Measurements from ENCODE around the gene MYRIP.

Gene MYRIP

GRCh38 chr3:40200692-40201316, 391.4 kb downstream of the MYRIP start:
- Histone ChIP-seq H3K27ac (ENCODE audit: low read length) (no peak overlapping the region), H3K4me3 (ENCODE audit: low read length) (no peak overlapping the region), H3K27me3 (ENCODE audit: control insufficient read depth, insufficient read depth, low read length) (no peaks in the 10 kb centered on the region), H3K36me3 (ENCODE audit: control insufficient read depth, insufficient read depth, low read length) (no peaks in the 10 kb centered on the region), H3K9me3 (ENCODE audit: control insufficient read depth, insufficient read depth, low read length) (no peaks in the 10 kb centered on the region), H3K4me1 (ENCODE audit: control insufficient read depth, insufficient read depth, low read length) (no peaks in the 10 kb centered on the region)
- WGBS (ENCODE audit: insufficient coverage, insufficient read length): no CpG with 5 or more reads among the region's 6 CpGs
- no peak for DNase-seq (ENCODE audit: low read depth, low spot score)

GRCh38 chr3:40201770-40202169, 392.4 kb downstream of the MYRIP start:
- DNase-seq (ENCODE audit: low read depth, low spot score): no peak
- no peaks in the 10 kb centered on the region for H3K9me3 ChIP-seq (ENCODE audit: control insufficient read depth, insufficient read depth, low read length)
- WGBS (ENCODE audit: insufficient coverage, insufficient read length): no CpG with 5 or more reads among the region's 3 CpGs

GRCh38 chr3:40206522-40206921, 397.1 kb downstream of the MYRIP start:
- no CpG with 5 or more reads among the region's 2 CpGs for WGBS (ENCODE audit: insufficient coverage, insufficient read length)
- H3K9me3 ChIP-seq (ENCODE audit: control insufficient read depth, insufficient read depth, low read length): no peaks in the 10 kb centered on the region
- no peaks in the 10 kb centered on the region for H3K4me1 ChIP-seq (ENCODE audit: control insufficient read depth, insufficient read depth, low read length)
- H3K36me3 ChIP-seq (ENCODE audit: control insufficient read depth, insufficient read depth, low read length): no peaks in the 10 kb centered on the region
- no peak overlapping the region for H3K4me3 ChIP-seq (ENCODE audit: low read length)
- no peaks in the 10 kb centered on the region for H3K27me3 ChIP-seq (ENCODE audit: control insufficient read depth, insufficient read depth, low read length)
- H3K27ac ChIP-seq (ENCODE audit: low read length): no peak overlapping the region
- DNase-seq (ENCODE audit: low read depth, low spot score): no peak

More at GRCh38 chr3:40201770-40202169, 392.4 kb downstream of the MYRIP start:
- Histone ChIP-seq H3K36me3 (ENCODE audit: control insufficient read depth, insufficient read depth, low read length) (no peaks in the 10 kb centered on the region), H3K27ac (ENCODE audit: low read length) (no peak overlapping the region), H3K27me3 (ENCODE audit: control insufficient read depth, insufficient read depth, low read length) (no peaks in the 10 kb centered on the region), H3K4me3 (ENCODE audit: low read length) (no peak overlapping the region), H3K4me1 (ENCODE audit: control insufficient read depth, insufficient read depth, low read length) (no peaks in the 10 kb centered on the region)

- Histone ChIP-seq H3K4me3 (ENCODE audit: low read length) (no peak overlapping the region), H3K36me3 (ENCODE audit: control insufficient read depth, insufficient read depth, low read length) (no peaks in the 10 kb centered on the region), H3K27ac (ENCODE audit: low read length) (no peak overlapping the region), H3K4me1 (ENCODE audit: control insufficient read depth, insufficient read depth, low read length) (no peaks in the 10 kb centered on the region), H3K27me3 (ENCODE audit: control insufficient read depth, insufficient read depth, low read length) (no peaks in the 10 kb centered on the region), H3K9me3 (ENCODE audit: control insufficient read depth, insufficient read depth, low read length) (no peaks in the 10 kb centered on the region)
- DNase-seq (ENCODE audit: low read depth, low spot score): no peak
Measured at GRCh38 chr3:40207796-40208195, 398.4 kb downstream of the MYRIP start.

GRCh38 chr3:40208251-40208650, 398.8 kb downstream of the MYRIP start:
- Histone ChIP-seq H3K4me1 (ENCODE audit: control insufficient read depth, insufficient read depth, low read length) (no peaks in the 10 kb centered on the region), H3K27me3 (ENCODE audit: control insufficient read depth, insufficient read depth, low read length) (no peaks in the 10 kb centered on the region), H3K27ac (ENCODE audit: low read length) (no peak overlapping the region), H3K9me3 (ENCODE audit: control insufficient read depth, insufficient read depth, low read length) (no peaks in the 10 kb centered on the region), H3K36me3 (ENCODE audit: control insufficient read depth, insufficient read depth, low read length) (no peaks in the 10 kb centered on the region), H3K4me3 (ENCODE audit: low read length) (no peak overlapping the region)
- no CpG with 5 or more reads among the region's 2 CpGs for WGBS (ENCODE audit: insufficient coverage, insufficient read length)
- no peak for DNase-seq (ENCODE audit: low read depth, low spot score)

GRCh38 chr3:40211579-40211978, 402.2 kb downstream of the MYRIP start:
- DNase-seq (ENCODE audit: low read depth, low spot score): no peak
- Histone ChIP-seq H3K27ac (ENCODE audit: low read length) (no peak overlapping the region), H3K4me1 (ENCODE audit: control insufficient read depth, insufficient read depth, low read length) (no peaks in the 10 kb centered on the region), H3K4me3 (ENCODE audit: low read length) (no peak overlapping the region), H3K36me3 (ENCODE audit: control insufficient read depth, insufficient read depth, low read length) (no peaks in the 10 kb centered on the region), H3K9me3 (ENCODE audit: control insufficient read depth, insufficient read depth, low read length) (no peaks in the 10 kb centered on the region), H3K27me3 (ENCODE audit: control insufficient read depth, insufficient read depth, low read length) (no peaks in the 10 kb centered on the region)
- WGBS (ENCODE audit: insufficient coverage, insufficient read length): no CpG with 5 or more reads among the region's 4 CpGs

GRCh38 chr3:40213556-40213955, 404.1 kb downstream of the MYRIP start:
- WGBS (ENCODE audit: insufficient coverage, insufficient read length): no CpG with 5 or more reads among the region's 5 CpGs
- Histone ChIP-seq H3K27me3 (ENCODE audit: control insufficient read depth, insufficient read depth, low read length) (no peaks in the 10 kb centered on the region), H3K9me3 (ENCODE audit: control insufficient read depth, insufficient read depth, low read length) (no peaks in the 10 kb centered on the region), H3K36me3 (ENCODE audit: control insufficient read depth, insufficient read depth, low read length) (no peaks in the 10 kb centered on the region), H3K4me3 (ENCODE audit: low read length) (no peak overlapping the region), H3K4me1 (ENCODE audit: control insufficient read depth, insufficient read depth, low read length) (no peaks in the 10 kb centered on the region), H3K27ac (ENCODE audit: low read length) (no peak overlapping the region)
- no peak for DNase-seq (ENCODE audit: low read depth, low spot score)

- no peaks in the 10 kb centered on the region for H3K27me3 ChIP-seq (ENCODE audit: control insufficient read depth, insufficient read depth, low read length)
- no peaks in the 10 kb centered on the region for H3K9me3 ChIP-seq (ENCODE audit: control insufficient read depth, insufficient read depth, low read length)
- no peak for DNase-seq (ENCODE audit: low read depth, low spot score)
- H3K27ac ChIP-seq (ENCODE audit: low read length): no peak overlapping the region
- no peaks in the 10 kb centered on the region for H3K36me3 ChIP-seq (ENCODE audit: control insufficient read depth, insufficient read depth, low read length)
- H3K4me1 ChIP-seq (ENCODE audit: control insufficient read depth, insufficient read depth, low read length): no peaks in the 10 kb centered on the region
- H3K4me3 ChIP-seq (ENCODE audit: low read length): no peak overlapping the region
Measured at GRCh38 chr3:40215015-40215414, 405.6 kb downstream of the MYRIP start.

GRCh38 chr3:40216471-40216870, 407.1 kb downstream of the MYRIP start:
- Histone ChIP-seq H3K9me3 (ENCODE audit: control insufficient read depth, insufficient read depth, low read length) (no peaks in the 10 kb centered on the region), H3K27me3 (ENCODE audit: control insufficient read depth, insufficient read depth, low read length) (no peaks in the 10 kb centered on the region), H3K4me3 (ENCODE audit: low read length) (no peak overlapping the region), H3K27ac (ENCODE audit: low read length) (no peak overlapping the region), H3K4me1 (ENCODE audit: control insufficient read depth, insufficient read depth, low read length) (no peaks in the 10 kb centered on the region), H3K36me3 (ENCODE audit: control insufficient read depth, insufficient read depth, low read length) (no peaks in the 10 kb centered on the region)
- WGBS (ENCODE audit: insufficient coverage, insufficient read length): no CpG with 5 or more reads among the region's 2 CpGs
- DNase-seq (ENCODE audit: low read depth, low spot score): no peak

- no CpG with 5 or more reads among the region's 4 CpGs for WGBS (ENCODE audit: insufficient coverage, insufficient read length)
- no peak overlapping the region for H3K27ac ChIP-seq (ENCODE audit: low read length)
- H3K4me1 ChIP-seq (ENCODE audit: control insufficient read depth, insufficient read depth, low read length): no peaks in the 10 kb centered on the region
- H3K4me3 ChIP-seq (ENCODE audit: low read length): no peak overlapping the region
- H3K27me3 ChIP-seq (ENCODE audit: control insufficient read depth, insufficient read depth, low read length): no peaks in the 10 kb centered on the region
- DNase-seq (ENCODE audit: low read depth, low spot score): no peak
- H3K9me3 ChIP-seq (ENCODE audit: control insufficient read depth, insufficient read depth, low read length): no peaks in the 10 kb centered on the region
- no peaks in the 10 kb centered on the region for H3K36me3 ChIP-seq (ENCODE audit: control insufficient read depth, insufficient read depth, low read length)
Measured at GRCh38 chr3:40223856-40224255, 414.4 kb downstream of the MYRIP start.

- no peaks in the 10 kb centered on the region for H3K9me3 ChIP-seq (ENCODE audit: control insufficient read depth, insufficient read depth, low read length)
- WGBS (ENCODE audit: insufficient coverage, insufficient read length): no CpG with 5 or more reads among the region's 6 CpGs
- no peaks in the 10 kb centered on the region for H3K4me1 ChIP-seq (ENCODE audit: control insufficient read depth, insufficient read depth, low read length)
- no peak for DNase-seq (ENCODE audit: low read depth, low spot score)
- H3K4me3 ChIP-seq (ENCODE audit: low read length): no peak overlapping the region
- H3K27me3 ChIP-seq (ENCODE audit: control insufficient read depth, insufficient read depth, low read length): no peaks in the 10 kb centered on the region
- no peaks in the 10 kb centered on the region for H3K36me3 ChIP-seq (ENCODE audit: control insufficient read depth, insufficient read depth, low read length)
- H3K27ac ChIP-seq (ENCODE audit: low read length): no peak overlapping the region
Measured at GRCh38 chr3:40224796-40225515, 415.5 kb downstream of the MYRIP start.

All from iPS DF 6.9 (cell line).